Measurements from ENCODE around the gene C5orf22.

DNA sequence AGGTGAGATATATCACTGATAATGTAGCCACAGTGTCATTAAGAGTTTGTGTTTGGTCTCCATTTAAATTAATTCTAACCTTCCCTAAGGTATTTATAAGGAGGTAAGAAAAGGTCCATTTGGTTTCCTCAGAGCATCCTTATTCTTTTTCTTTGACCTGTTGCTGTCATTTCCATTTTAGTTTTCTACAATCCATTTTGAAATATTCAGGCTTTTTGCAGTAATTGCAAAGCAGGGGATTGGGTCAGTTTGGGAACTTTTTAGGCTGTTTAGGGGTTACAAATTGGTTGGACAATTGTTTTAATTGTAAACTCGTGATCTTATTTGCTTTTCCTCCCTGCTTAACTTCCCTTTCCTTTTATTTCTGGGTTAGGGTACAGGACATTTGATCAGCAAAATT lies 64.3 kb downstream of the C5orf22 start:
- TF ChIP-seq, protein P1, sequence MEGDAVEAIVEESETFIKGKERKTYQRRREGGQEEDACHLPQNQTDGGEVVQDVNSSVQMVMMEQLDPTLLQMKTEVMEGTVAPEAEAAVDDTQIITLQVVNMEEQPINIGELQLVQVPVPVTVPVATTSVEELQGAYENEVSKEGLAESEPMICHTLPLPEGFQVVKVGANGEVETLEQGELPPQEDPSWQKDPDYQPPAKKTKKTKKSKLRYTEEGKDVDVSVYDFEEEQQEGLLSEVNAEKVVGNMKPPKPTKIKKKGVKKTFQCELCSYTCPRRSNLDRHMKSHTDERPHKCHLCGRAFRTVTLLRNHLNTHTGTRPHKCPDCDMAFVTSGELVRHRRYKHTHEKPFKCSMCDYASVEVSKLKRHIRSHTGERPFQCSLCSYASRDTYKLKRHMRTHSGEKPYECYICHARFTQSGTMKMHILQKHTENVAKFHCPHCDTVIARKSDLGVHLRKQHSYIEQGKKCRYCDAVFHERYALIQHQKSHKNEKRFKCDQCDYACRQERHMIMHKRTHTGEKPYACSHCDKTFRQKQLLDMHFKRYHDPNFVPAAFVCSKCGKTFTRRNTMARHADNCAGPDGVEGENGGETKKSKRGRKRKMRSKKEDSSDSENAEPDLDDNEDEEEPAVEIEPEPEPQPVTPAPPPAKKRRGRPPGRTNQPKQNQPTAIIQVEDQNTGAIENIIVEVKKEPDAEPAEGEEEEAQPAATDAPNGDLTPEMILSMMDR (IDR thresholded peaks at IDR 0.05; ENCODE audit: low read length) = no peak
- TF ChIP-seq EZH2phosphoT487 (IDR thresholded peaks at IDR 0.05; ENCODE audit: low read length) (no peak), EZH2 (optimal IDR thresholded peaks at IDR 0.05; ENCODE audit: low read depth, low read length) (no peak)
